Keratinocyte (primary cell): ENCODE data around the gene MVP. TPM values are rescaled to one million over a fixed set of nuclear protein-coding genes. Genes with fewer than 3 reads are reported as not detected.

Source experiments
- DNase-seq: peaks from one replicate; pipeline ENCODE4 v3.0.0-alpha.2; 2011; ENCODE audit warnings: low read depth, missing footprints, low spot score
- FAIRE-seq: peaks from 2 replicates; lab custom pipeline; 2011; peaks lifted over from hg19 to GRCh38; lab: Jason Lieb, UNC
- H2AFZ ChIP-seq: 2 replicates; pipeline ENCODE4 v1.6.0; 2012; ENCODE audit warnings: low read length, control low read depth, inconsistent platforms; ENCODE audit not compliant: control insufficient read depth
- H3K27ac ChIP-seq: 2 replicates; pipeline ENCODE4 v1.5.1; 2011; ENCODE audit warnings: low read length; ENCODE audit not compliant: control insufficient read depth, insufficient read depth
- H3K27me3 ChIP-seq: 3 replicates; pipeline ENCODE4 v1.6.0; 2011; ENCODE audit warnings: low read length; ENCODE audit not compliant: control insufficient read depth, insufficient read depth; ENCODE audit errors: extremely low read depth
- H3K36me3 ChIP-seq, 2 experiments: 2 replicates in 1 of 2; 3 replicates in 1 of 2; pipeline ENCODE4 v1.5.1; 2011; ENCODE audit warnings: low read length in 2 of 2, mild to moderate bottlenecking in 1 of 2; ENCODE audit not compliant: control insufficient read depth in 2 of 2, insufficient read depth in 2 of 2; ENCODE audit errors: extremely low read depth in 1 of 2
- H3K4me1 ChIP-seq: 3 replicates; pipeline ENCODE4 v1.5.1; 2011; ENCODE audit warnings: low read length; ENCODE audit not compliant: control insufficient read depth, insufficient read depth; ENCODE audit errors: extremely low read depth
- H3K4me2 ChIP-seq: 3 replicates; pipeline ENCODE4 v1.6.0; 2011; ENCODE audit warnings: low read depth, low read length; ENCODE audit not compliant: control insufficient read depth, insufficient read depth; ENCODE audit errors: extremely low read depth
- H3K4me3 ChIP-seq, 3 experiments: fragments of 200-600 bp in 1 of 3; sonication (generic) in 1 of 3; 2 replicates in 2 of 3; 3 replicates in 1 of 3; pipeline ENCODE4 v1.5.1; 2011 to 2016; ENCODE audit warnings: low read length in 3 of 3, mild to moderate bottlenecking in 3 of 3, control low read depth in 2 of 3, inconsistent platforms in 1 of 3, low read depth in 1 of 3, mixed read lengths in 1 of 3, mixed run types in 1 of 3, moderate library complexity in 1 of 3; ENCODE audit not compliant: control insufficient read depth in 2 of 3, insufficient read depth in 2 of 3; ENCODE audit errors: extremely low read depth in 1 of 3
- H3K79me2 ChIP-seq: 2 replicates; pipeline ENCODE4 v1.6.0; 2012; ENCODE audit warnings: low read length; ENCODE audit not compliant: control insufficient read depth, insufficient read depth
- H3K9ac ChIP-seq: 3 replicates; pipeline ENCODE4 v1.6.0; 2011; ENCODE audit warnings: low read length; ENCODE audit not compliant: control insufficient read depth, insufficient read depth; ENCODE audit errors: extremely low read depth
- H3K9me1 ChIP-seq: 3 replicates; pipeline ENCODE4 v1.6.0; 2011; ENCODE audit warnings: low read length; ENCODE audit not compliant: control insufficient read depth, insufficient read depth; ENCODE audit errors: extremely low read depth
- H3K9me3 ChIP-seq: 2 replicates; pipeline ENCODE4 v1.5.1; 2012; ENCODE audit warnings: low read depth, low read length; ENCODE audit not compliant: control insufficient read depth
- H4K20me1 ChIP-seq: 3 replicates; pipeline ENCODE4 v1.6.0; 2011; ENCODE audit warnings: low read length; ENCODE audit not compliant: control insufficient read depth, insufficient read depth; ENCODE audit errors: extremely low read depth
- EZH2 ChIP-seq: IDR thresholded peaks from one replicate; pipeline ENCODE4 v1.6.1; 2012; ENCODE audit warnings: inconsistent platforms, mild to moderate bottlenecking, low read length, moderate library complexity
- dilution Hi-C: fragments of 300-500 bp; cut with MboI; formaldehyde crosslinking; loops from one replicate; pipeline ENCODE4 v1.7.0; 2020; ENCODE audit warnings: low sequenced_read_pairs; ENCODE audit not compliant: extremely low pct_ligation_motif_present
- polyA plus RNA-seq, 5 experiments: library from polyadenylated mRNA; depleted of rRNA in 3 of 5; stranded (reverse) in 3 of 5; stranded (forward) in 1 of 5; unstranded in 1 of 5; fragments of >200 nt; gene quantifications; 1 replicate in 1 of 5; 2 replicates in 3 of 5; 3 replicates in 1 of 5; pipeline versions ENCODE4 v1.2.1 to v1.2.3, GENCODE V29; 2011 to 2012; ENCODE audit warnings: missing spikeins in 2 of 5, low read depth in 1 of 5, low replicate concordance in 1 of 5
- TF ChIP-seq, protein P1 (sequence below), 3 experiments: IDR thresholded peaks in 1 of 3; conservative IDR thresholded peaks in 1 of 3; optimal IDR thresholded peaks in 1 of 3; 2 replicates in 2 of 3; 3 replicates in 1 of 3; pipeline versions ENCODE3 to v1.5.1; 2011; ENCODE audit warnings: low read length in 3 of 3, mild to moderate bottlenecking in 3 of 3, moderate library complexity in 2 of 3, control low read depth in 1 of 3, inconsistent platforms in 1 of 3; ENCODE audit not compliant: insufficient read depth in 2 of 3; ENCODE audit errors: extremely low read depth in 1 of 3

The MVP gene
- polyA plus RNA-seq, 1 donor (not counting 4 experiments of a cell fraction or from before 2014, with no cell fraction given): 148 TPM

- peaks cover 4% of the 10 kb centered on the region for H3K27me3 ChIP-seq
- peaks cover 22% of the 10 kb centered on the region for H3K79me2 ChIP-seq
- H3K9me1 ChIP-seq: peaks cover 2% of the 10 kb centered on the region
- H2AFZ ChIP-seq: no peak overlapping the region
- FAIRE-seq (no peak), DNase-seq (no peak)
- peak overlapping the region; percentile 94 for H3K4me2 ChIP-seq
- peak overlapping the region; percentile 50 to 83 (median 77) for H3K4me3 ChIP-seq
- peak overlapping the region; percentile 61 for H3K27ac ChIP-seq
- H3K9ac ChIP-seq: peak overlapping the region; percentile 78
- dilution Hi-C loops: no loop called here
- H4K20me1 ChIP-seq: no peaks in the 10 kb centered on the region
- peaks cover 36% of the 10 kb centered on the region for H3K4me1 ChIP-seq
- peaks cover 8 to 9% of the 10 kb centered on the region in 2 experiments for H3K36me3 ChIP-seq
- no peak for TF ChIP-seq EZH2
- TF ChIP-seq, protein P1, sequence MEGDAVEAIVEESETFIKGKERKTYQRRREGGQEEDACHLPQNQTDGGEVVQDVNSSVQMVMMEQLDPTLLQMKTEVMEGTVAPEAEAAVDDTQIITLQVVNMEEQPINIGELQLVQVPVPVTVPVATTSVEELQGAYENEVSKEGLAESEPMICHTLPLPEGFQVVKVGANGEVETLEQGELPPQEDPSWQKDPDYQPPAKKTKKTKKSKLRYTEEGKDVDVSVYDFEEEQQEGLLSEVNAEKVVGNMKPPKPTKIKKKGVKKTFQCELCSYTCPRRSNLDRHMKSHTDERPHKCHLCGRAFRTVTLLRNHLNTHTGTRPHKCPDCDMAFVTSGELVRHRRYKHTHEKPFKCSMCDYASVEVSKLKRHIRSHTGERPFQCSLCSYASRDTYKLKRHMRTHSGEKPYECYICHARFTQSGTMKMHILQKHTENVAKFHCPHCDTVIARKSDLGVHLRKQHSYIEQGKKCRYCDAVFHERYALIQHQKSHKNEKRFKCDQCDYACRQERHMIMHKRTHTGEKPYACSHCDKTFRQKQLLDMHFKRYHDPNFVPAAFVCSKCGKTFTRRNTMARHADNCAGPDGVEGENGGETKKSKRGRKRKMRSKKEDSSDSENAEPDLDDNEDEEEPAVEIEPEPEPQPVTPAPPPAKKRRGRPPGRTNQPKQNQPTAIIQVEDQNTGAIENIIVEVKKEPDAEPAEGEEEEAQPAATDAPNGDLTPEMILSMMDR (optimal IDR thresholded peaks at IDR 0.05 in 1 of 3, IDR thresholded peaks at IDR 0.05 in 1 of 3, conservative IDR thresholded peaks at IDR 0.05 in 1 of 3; ENCODE audit: extremely low read depth in 1 of 3, insufficient read depth in 2 of 3, low read length in 3 of 3): no peak
- no peaks in the 10 kb centered on the region for H3K9me3 ChIP-seq
Measured at GRCh38 chr16:29806641-29807425, 13.4 kb upstream of the MVP start.

DNA sequence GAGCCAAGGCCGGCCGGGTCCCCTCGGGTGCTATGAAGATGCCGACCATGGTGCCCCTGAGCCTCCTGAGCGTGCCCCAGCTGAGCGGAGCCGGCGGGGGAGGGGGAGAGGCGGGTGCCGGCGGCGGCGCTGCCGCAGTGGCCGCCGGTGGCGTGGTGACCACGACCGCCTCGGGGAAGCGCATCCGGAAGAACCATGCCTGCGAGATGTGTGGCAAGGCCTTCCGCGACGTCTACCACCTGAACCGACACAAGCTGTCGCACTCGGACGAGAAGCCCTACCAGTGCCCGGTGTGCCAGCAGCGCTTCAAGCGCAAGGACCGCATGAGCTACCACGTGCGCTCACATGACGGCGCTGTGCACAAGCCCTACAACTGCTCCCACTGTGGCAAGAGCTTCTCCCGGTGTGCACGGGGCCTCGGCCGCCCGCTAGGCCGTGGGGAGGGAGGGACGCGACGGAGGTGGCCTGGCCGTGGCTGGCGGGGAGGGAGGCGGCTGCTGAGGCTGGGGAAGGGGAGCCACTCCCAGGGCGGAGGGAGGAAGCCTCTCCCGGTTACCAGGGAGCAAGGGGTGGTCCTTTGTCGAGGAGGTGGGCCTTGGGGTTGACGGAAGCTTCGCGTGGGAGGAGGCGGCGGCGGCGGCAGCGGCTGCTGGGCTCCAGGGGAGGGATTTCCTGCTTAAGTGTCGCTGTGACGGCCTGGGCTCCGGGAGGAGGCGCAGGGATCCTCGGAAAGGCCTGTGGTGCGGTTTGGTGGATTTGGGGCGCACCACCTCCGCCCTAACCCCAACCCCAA, 12.6 kb upstream of the MVP start:
- H3K9ac ChIP-seq: peak overlapping the region; percentile 78
- no peak overlapping the region for H2AFZ ChIP-seq
- FAIRE-seq (peak; percentile 39), DNase-seq (no peak)
- TF ChIP-seq, protein P1 (optimal IDR thresholded peaks at IDR 0.05 in 1 of 3, IDR thresholded peaks at IDR 0.05 in 1 of 3, conservative IDR thresholded peaks at IDR 0.05 in 1 of 3; ENCODE audit: extremely low read depth in 1 of 3, insufficient read depth in 2 of 3, low read length in 3 of 3): peak; percentile 45 to 71 (median 60)
- TF ChIP-seq EZH2: no peak
- dilution Hi-C loops: no loop called here
- no peaks in the 10 kb centered on the region for H4K20me1 ChIP-seq
- peak overlapping the region; percentile 61 for H3K27ac ChIP-seq
- H3K4me2 ChIP-seq: peak overlapping the region; percentile 94
- peaks cover 36% of the 10 kb centered on the region for H3K4me1 ChIP-seq
- H3K27me3 ChIP-seq: peaks cover 10% of the 10 kb centered on the region
- H3K4me3 ChIP-seq: peak overlapping the region; percentile 47 to 83 (median 77)
- peaks cover 22% of the 10 kb centered on the region for H3K79me2 ChIP-seq
- peaks cover 8 to 9% of the 10 kb centered on the region in 2 experiments for H3K36me3 ChIP-seq
- peaks cover 2% of the 10 kb centered on the region for H3K9me1 ChIP-seq
- no peaks in the 10 kb centered on the region for H3K9me3 ChIP-seq
